H9 (cell line): ENCODE data around the gene CHSY1. TPM values are rescaled to one million over a fixed set of nuclear protein-coding genes. Genes with fewer than 3 reads are reported as not detected.

Source experiments
- DNase-seq: peaks from one replicate; pipeline ENCODE4 v3.0.0-alpha.2; 2017
- H2AFZ ChIP-seq: one replicate; pipeline ENCODE4 v1.6.1; 2013; ENCODE audit warnings: mild to moderate bottlenecking, low read length, control low read depth, moderate library complexity
- H2AK5ac ChIP-seq: 2 replicates; pipeline ENCODE4 v1.6.1; 2013; ENCODE audit warnings: low read length, control low read depth, mixed read lengths; ENCODE audit not compliant: insufficient read length
- H2BK120ac ChIP-seq: one replicate; pipeline ENCODE4 v1.6.1; 2013; ENCODE audit warnings: low read depth, mild to moderate bottlenecking, low read length, control low read depth, inconsistent platforms; ENCODE audit not compliant: poor library complexity, severe bottlenecking
- H2BK12ac ChIP-seq: 2 replicates; pipeline ENCODE4 v1.6.1; 2013; ENCODE audit warnings: low read length, control low read depth, mixed read lengths, low read depth; ENCODE audit not compliant: insufficient read length
- H2BK15ac ChIP-seq: 2 replicates; pipeline ENCODE4 v1.6.1; 2013; ENCODE audit warnings: low read depth, low read length, control low read depth
- H2BK20ac ChIP-seq: one replicate; pipeline ENCODE4 v1.6.1; 2013; ENCODE audit warnings: low read depth, mild to moderate bottlenecking, low read length, control low read depth, inconsistent platforms; ENCODE audit not compliant: poor library complexity, severe bottlenecking
- H2BK5ac ChIP-seq: 2 replicates; pipeline ENCODE4 v1.6.1; 2013; ENCODE audit warnings: low read length, control low read depth, mixed read lengths; ENCODE audit not compliant: insufficient read length
- H3K14ac ChIP-seq: 2 replicates; pipeline ENCODE4 v1.6.1; 2013; ENCODE audit warnings: low read length, control low read depth; ENCODE audit not compliant: insufficient read depth
- H3K18ac ChIP-seq: 2 replicates; pipeline ENCODE4 v1.6.1; 2013; ENCODE audit warnings: low read depth, mild to moderate bottlenecking, mixed read lengths, low read length, control low read depth; ENCODE audit not compliant: insufficient read length
- H3K23ac ChIP-seq: 2 replicates; pipeline ENCODE4 v1.6.1; 2013; ENCODE audit warnings: low read length, control low read depth, mixed read lengths, low read depth; ENCODE audit not compliant: insufficient read length
- H3K23me2 ChIP-seq: 2 replicates; pipeline ENCODE4 v1.6.1; 2013; ENCODE audit warnings: low read depth, mild to moderate bottlenecking, mixed read lengths, low read length, control low read depth; ENCODE audit not compliant: insufficient read length, poor library complexity, severe bottlenecking
- H3K27ac ChIP-seq: 2 replicates; pipeline ENCODE4 v1.5.1; 2013; ENCODE audit warnings: low read length, control low read depth, mixed read lengths, low read depth; ENCODE audit not compliant: insufficient read length
- H3K27me3 ChIP-seq: 2 replicates; pipeline ENCODE4 v1.6.1; 2013; ENCODE audit warnings: low read length, control low read depth, inconsistent platforms; ENCODE audit not compliant: insufficient read depth
- H3K4ac ChIP-seq: 2 replicates; pipeline ENCODE4 v1.6.1; 2013; ENCODE audit warnings: low read depth, mild to moderate bottlenecking, control low read depth, inconsistent platforms, low read length, moderate library complexity
- H3K4me1 ChIP-seq: 2 replicates; pipeline ENCODE4 v1.6.1; 2013; ENCODE audit warnings: low read length, control low read depth, inconsistent platforms; ENCODE audit not compliant: insufficient read depth
- H3K4me2 ChIP-seq: 2 replicates; pipeline ENCODE4 v1.6.1; 2013; ENCODE audit warnings: low read length, control low read depth, mixed read lengths; ENCODE audit not compliant: insufficient read length, insufficient read depth
- H3K56ac ChIP-seq: 2 replicates; pipeline ENCODE4 v1.6.1; 2013; ENCODE audit warnings: low read depth, mild to moderate bottlenecking, mixed read lengths, low read length, control low read depth; ENCODE audit not compliant: insufficient read length
- H3K79me1 ChIP-seq: 2 replicates; pipeline ENCODE4 v1.6.1; 2013; ENCODE audit warnings: low read depth, mild to moderate bottlenecking, moderate library complexity, low read length, control low read depth, inconsistent platforms; ENCODE audit not compliant: insufficient read depth, poor library complexity, severe bottlenecking
- H3K79me2 ChIP-seq: 2 replicates; pipeline ENCODE4 v1.6.1; 2013; ENCODE audit warnings: low read length, control low read depth, inconsistent platforms; ENCODE audit not compliant: insufficient read depth
- H3K9ac ChIP-seq: 2 replicates; pipeline ENCODE4 v1.6.1; 2013; ENCODE audit warnings: low read length, control low read depth, mixed read lengths; ENCODE audit not compliant: insufficient read length; ENCODE audit errors: extremely low read depth
- H3K9me3 ChIP-seq: one replicate; pipeline ENCODE4 v1.6.1; 2013; ENCODE audit warnings: low read depth, low read length, inconsistent platforms; ENCODE audit not compliant: control insufficient read depth
- H3T11ph ChIP-seq: one replicate; pipeline ENCODE4 v1.6.1; 2013; ENCODE audit warnings: mild to moderate bottlenecking, low read length, control low read depth, inconsistent platforms
- H4K20me1 ChIP-seq: one replicate; pipeline ENCODE4 v1.6.1; 2013; ENCODE audit not compliant: control insufficient read depth, insufficient read length, insufficient read depth
- H4K5ac ChIP-seq: 2 replicates; pipeline ENCODE4 v1.6.1; 2013; ENCODE audit warnings: low read depth, mild to moderate bottlenecking, mixed read lengths, low read length, control low read depth; ENCODE audit not compliant: insufficient read length
- H4K8ac ChIP-seq: replicated peaks from 2 replicates; pipeline ENCODE4 v1.6.1; 2013; ENCODE audit warnings: low read length, control low read depth, mixed read lengths, low read depth; ENCODE audit not compliant: insufficient read length
- H4K91ac ChIP-seq: 2 replicates; pipeline ENCODE4 v1.6.1; 2013; ENCODE audit warnings: low read depth, mild to moderate bottlenecking, moderate library complexity, mixed read lengths, low read length, control low read depth; ENCODE audit not compliant: insufficient read length
- H3K27ac Mint-ChIP-seq, 3 experiments: 2 replicates in 2 of 3; 3 replicates in 1 of 3; pipeline ENCODE4 v1.8.0; 2020 to 2021; ENCODE audit warnings: mixed read lengths in 3 of 3, mild to moderate bottlenecking in 1 of 3, moderate library complexity in 1 of 3
- H3K27me3 Mint-ChIP-seq: 2 replicates; pipeline ENCODE4 v1.8.0; 2021; ENCODE audit warnings: low read depth, mild to moderate bottlenecking, moderate library complexity, mixed read lengths
- H3K36me3 Mint-ChIP-seq, 3 experiments: 2 replicates in 2 of 3; 3 replicates in 1 of 3; pipeline ENCODE4 v1.8.0; 2020 to 2021; ENCODE audit warnings: low read depth in 3 of 3, mixed read lengths in 3 of 3; ENCODE audit not compliant: insufficient read depth in 1 of 3
- H3K4me1 Mint-ChIP-seq, 2 experiments: 2 replicates each; pipeline ENCODE4 v1.8.0; 2020; ENCODE audit warnings: mixed read lengths in 2 of 2
- H3K4me3 Mint-ChIP-seq, 2 experiments: 2 replicates in 1 of 2; 3 replicates in 1 of 2; pipeline ENCODE4 v1.8.0; 2020 to 2021; ENCODE audit warnings: mild to moderate bottlenecking in 2 of 2, mixed read lengths in 2 of 2, moderate library complexity in 1 of 2
- H3K9me3 Mint-ChIP-seq, 2 experiments: 2 replicates in 1 of 2; 3 replicates in 1 of 2; pipeline ENCODE4 v1.8.0; 2020; ENCODE audit warnings: mild to moderate bottlenecking in 2 of 2, mixed read lengths in 2 of 2, moderate library complexity in 1 of 2
- CTCF ChIP-seq: fragments of 200-600 bp; sonication (generic); conservative IDR thresholded peaks from 3 replicates; pipeline ENCODE4 v1.8.0; 2021; ENCODE audit warnings: antibody characterized with exemption, mild to moderate bottlenecking
- WGBS: extraction: QIAGEN DNeasy Blood & Tissue Kit; methylation state at CpG from one replicate; pipeline ENCODE4 v1.1.7; 2013; ENCODE audit warnings: missing lambda C conversion rate, low lambda C conversion rate, mixed read lengths; ENCODE audit not compliant: insufficient read length; ENCODE audit errors: extremely low coverage; 5-methylcytosine and 5-hydroxymethylcytosine counted together
- total RNA-seq: library from RNA; stranded (reverse); gene quantifications from 2 replicates; pipeline ENCODE4 v1.2.1, GENCODE V29; 2021

The CHSY1 gene
- total RNA-seq, 1 experiment from 2014 or later = 68.3 TPM

- H3K18ac ChIP-seq = no peak overlapping the region
- H2BK15ac ChIP-seq = no peak overlapping the region
- no peak overlapping the region for H2BK12ac ChIP-seq
- H4K91ac ChIP-seq = no peak overlapping the region
- H3K56ac ChIP-seq = no peak overlapping the region
- no peak overlapping the region for H3T11ph ChIP-seq
- no peaks in the 10 kb centered on the region for H4K20me1 ChIP-seq
- no peak overlapping the region for H2AK5ac ChIP-seq
- no peak overlapping the region for H3K14ac ChIP-seq
- no peaks in the 10 kb centered on the region for H3K9me3 ChIP-seq
- H2AFZ ChIP-seq = no peak overlapping the region
- Mint-ChIP-seq H3K27ac (peak overlapping the region in 1 of 3 experiments; percentile 89; a peak in 2 of 7 replicates), H3K27me3 (peaks cover 3% of the 10 kb centered on the region), H3K4me3 (no peak overlapping the region), H3K36me3 (no peaks in the 10 kb centered on the region), H3K9me3 (no peaks in the 10 kb centered on the region; a peak in 1 of 5 replicates), H3K4me1 (peaks cover 0 to 7% of the 10 kb centered on the region in 2 experiments; a peak in 2 of 4 replicates)
- no peaks in the 10 kb centered on the region for H3K79me2 ChIP-seq
- H4K5ac ChIP-seq = no peak overlapping the region
- no peak overlapping the region for H2BK20ac ChIP-seq
- no peak for TF ChIP-seq CTCF
- no peak overlapping the region for H3K4ac ChIP-seq
- H4K8ac ChIP-seq = no peak overlapping the region
- H3K79me1 ChIP-seq = no peaks in the 10 kb centered on the region
- DNase-seq = no peak
- no CpG with 5 or more reads among the region's 13 CpGs for WGBS
- H3K23me2 ChIP-seq = no peaks in the 10 kb centered on the region
- H2BK5ac ChIP-seq = no peak overlapping the region
- H3K9ac ChIP-seq = no peak overlapping the region
- no peak overlapping the region for H3K4me2 ChIP-seq
- no peak overlapping the region for H3K23ac ChIP-seq
- no peaks in the 10 kb centered on the region; the same call in 1 of the 2 replicates for H3K4me1 ChIP-seq
- H2BK120ac ChIP-seq = no peak overlapping the region
- no peak overlapping the region for H3K27ac ChIP-seq
- no peaks in the 10 kb centered on the region for H3K27me3 ChIP-seq
Measured at GRCh38 chr15:101148881-101149664, 102.8 kb downstream of the CHSY1 start.
